ENCODE data around the gene ZNF420.
A peak's percentile ranks its signal among the peaks of the same experiment; 100 is the strongest.
"Not testable (repeated sequence)": the region's sequence is repeated elsewhere in the genome, so short reads cannot be mapped to it uniquely, and the experiment has no call there.

ZNF420 gene

DNA sequence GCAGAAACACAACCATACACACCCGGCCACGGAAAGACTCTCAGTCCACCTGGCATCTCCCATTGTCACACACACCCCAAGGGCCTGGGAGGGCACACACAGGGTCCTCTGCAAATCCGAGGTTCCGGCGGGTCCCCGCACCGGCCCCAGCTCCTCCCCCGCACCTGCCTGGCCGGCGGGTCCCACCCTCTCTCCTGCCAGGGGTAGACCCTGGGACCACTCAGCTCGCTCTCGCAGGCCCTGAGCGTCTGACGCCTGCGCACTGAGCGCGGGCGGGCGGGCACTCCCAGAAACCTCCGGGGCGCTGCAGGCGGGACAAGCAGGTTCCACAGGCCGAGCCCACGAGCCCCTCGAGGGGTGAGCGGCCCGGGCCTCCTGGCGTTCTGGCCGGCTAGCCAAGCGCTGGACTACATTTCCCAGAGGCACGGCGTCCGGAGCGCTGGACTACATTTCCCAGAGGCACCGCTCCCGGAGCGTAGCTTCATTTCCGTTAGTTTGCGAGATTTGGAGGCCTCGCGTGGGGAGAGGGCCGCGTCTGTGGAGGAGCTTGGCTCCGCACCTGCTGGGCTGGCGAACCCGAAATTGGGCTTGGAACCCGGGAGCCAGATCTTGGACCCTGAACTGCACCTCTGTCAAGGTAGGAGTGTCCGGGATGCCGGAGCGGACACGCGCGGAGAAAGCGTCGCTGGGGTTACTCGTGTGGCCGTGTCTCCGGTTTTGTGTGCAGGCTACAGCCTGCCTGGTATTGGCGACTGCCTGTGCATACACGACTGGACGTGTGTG lies at the start of gene ZNF420:
Gene ZNF420, plus strand, starts transcription at position 500 of the 783 bp plus-strand sequence. CDS start 10,686 bp downstream, outside the sequence.
- DNase-seq = peak; percentile 95

DNA sequence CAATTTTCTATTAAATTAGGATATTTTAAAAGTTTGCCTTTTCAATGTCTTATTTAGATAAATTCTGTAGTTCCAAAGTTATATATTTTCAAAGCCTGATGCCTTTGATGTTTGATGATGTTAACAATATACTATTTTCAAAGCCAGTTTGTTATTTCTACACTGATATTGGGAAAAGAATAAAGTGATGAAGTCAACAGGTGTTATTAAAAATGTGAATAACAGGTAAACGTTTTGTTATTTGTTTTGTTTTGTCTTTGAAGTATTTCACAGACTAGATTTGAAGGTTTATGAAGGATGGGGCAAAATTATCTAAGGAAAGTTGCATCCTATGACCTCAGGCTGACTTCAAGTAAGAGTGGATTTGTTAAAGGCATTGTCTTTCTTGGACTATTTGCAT lies 33.1 kb upstream of the ZNF420 start:
- no peak for DNase-seq

GRCh38 chr19:37055330-37055729 lies 22.9 kb upstream of the ZNF420 start:
- DNase-seq = no peak

GRCh38 chr19:37056776-37057175 lies 21.5 kb upstream of the ZNF420 start:
- DNase-seq = no peak

- no peak for DNase-seq
These were observed 19.1 kb upstream of the ZNF420 start for GRCh38 chr19:37059142-37059541.

DNA sequence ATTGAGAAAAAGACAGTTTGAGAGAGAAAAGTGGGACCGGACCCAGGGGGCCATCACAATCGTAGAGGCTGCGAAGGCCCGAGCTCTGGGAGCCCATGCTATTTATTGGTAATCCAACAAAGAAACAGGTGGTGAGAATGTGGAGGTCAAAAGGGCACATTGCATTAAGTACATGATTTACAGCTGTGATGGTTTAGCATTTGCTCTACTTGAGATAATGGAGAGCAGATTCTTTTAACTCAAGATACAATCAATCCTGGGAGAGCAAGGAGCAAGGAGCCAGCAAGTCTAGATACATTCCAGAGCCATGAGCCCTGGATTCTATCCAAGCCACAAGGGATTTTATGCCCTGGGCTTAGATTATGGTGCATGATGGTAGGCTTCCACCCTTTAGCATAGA lies 13.3 kb upstream of the ZNF420 start:
- not testable (repeated sequence) for DNase-seq

GRCh38 chr19:37074111-37074510 lies 4.1 kb upstream of the ZNF420 start:
- no peak for DNase-seq

- no peak for DNase-seq
These were observed 3.3 kb upstream of the ZNF420 start for GRCh38 chr19:37074819-37075362.

- not testable (repeated sequence) for DNase-seq
These were observed 1.7 kb upstream of the ZNF420 start for GRCh38 chr19:37076524-37076923.

DNA sequence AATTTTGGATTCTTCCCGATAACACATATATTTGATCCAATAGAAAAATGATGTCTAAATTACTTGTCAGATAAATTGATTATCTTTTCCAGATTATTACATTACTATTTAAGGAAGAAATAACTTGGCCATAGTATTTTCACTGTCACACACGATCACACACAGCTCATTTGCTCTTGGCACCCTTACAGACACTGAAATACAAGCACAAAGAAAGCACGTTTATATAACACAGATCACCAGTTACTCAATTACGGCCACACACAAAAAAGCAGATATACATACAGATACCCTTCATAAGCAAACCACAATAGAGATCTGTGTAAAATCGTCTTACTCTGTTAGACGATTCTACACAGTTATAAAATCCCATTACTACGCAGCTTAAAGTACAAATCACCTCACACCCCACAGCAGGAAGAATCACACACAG lies 716 bp upstream of the ZNF420 start:
- no peak for DNase-seq

- no peak for DNase-seq
These were observed 442 bp downstream of the ZNF420 start for GRCh38 chr19:37078717-37079032.

GRCh38 chr19:37079238-37079637 lies 1.0 kb downstream of the ZNF420 start:
- no peak for DNase-seq

- no peak for DNase-seq
These were observed 4.1 kb downstream of the ZNF420 start for GRCh38 chr19:37082307-37082706.

- DNase-seq = no peak
These were observed 8.9 kb downstream of the ZNF420 start for GRCh38 chr19:37087110-37087509.

DNA sequence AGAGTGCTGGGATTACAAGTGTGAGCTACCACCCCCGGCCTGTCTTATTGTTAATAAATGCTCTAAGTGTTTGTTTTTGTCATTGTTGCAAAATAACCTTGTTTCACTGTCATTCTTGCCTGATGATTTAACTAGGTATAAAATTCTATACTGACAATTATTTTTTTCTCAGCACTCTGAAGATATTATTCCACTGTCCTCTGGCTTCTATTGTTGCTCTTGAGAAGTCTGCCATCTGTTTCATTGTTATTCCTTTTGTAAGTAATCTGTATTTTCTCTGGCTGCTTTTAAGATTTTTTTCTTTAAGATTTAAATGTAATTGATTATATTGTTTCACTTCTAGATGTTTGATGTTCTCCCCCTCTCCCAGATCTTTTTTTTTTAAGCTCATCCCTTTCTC lies 17.6 kb downstream of the ZNF420 start:
- DNase-seq = no peak

DNA sequence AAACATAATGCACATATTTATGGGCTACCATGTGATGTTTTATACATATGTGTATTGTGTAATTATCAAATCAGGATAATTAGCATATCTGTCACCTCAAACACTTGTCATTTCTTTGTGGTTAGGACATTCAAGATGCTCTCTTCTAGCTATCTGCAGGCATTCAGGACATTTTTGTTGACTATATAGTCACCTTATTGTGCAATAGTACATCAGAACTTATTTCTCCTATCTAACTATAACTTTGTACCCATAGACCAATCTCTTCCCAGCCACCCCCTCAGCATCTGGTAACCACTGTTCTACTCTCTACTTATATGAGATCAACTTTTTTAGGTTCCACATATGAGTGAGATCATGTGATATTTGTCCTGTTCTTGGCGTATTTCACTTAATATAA lies 20.3 kb downstream of the ZNF420 start:
- no peak for DNase-seq

GRCh38 chr19:37104135-37104534 lies 25.9 kb downstream of the ZNF420 start:
- DNase-seq = not testable (repeated sequence)

GRCh38 chr19:37111753-37112152 lies 33.5 kb downstream of the ZNF420 start:
- not testable (repeated sequence) for DNase-seq

DNA sequence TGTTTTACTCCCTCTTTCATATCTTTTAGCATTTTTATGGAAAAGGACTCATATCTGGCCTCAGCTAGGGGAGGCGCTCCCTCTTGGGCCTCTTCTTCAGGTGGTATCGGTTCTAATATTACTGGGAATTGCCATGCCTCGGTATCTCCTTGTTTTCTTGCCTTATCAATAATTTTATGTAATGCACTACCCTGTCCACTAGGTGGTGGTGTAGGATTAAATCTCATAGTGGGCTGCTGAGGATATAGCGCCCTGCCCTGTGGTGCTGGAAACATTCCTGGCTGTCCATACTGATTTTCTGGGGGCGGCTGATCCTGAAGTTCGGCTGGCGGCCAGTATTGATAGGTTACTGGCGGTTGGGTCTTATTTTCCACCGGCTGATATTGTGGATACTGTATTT lies 35.8 kb downstream of the ZNF420 start:
- no peak for DNase-seq

DNA sequence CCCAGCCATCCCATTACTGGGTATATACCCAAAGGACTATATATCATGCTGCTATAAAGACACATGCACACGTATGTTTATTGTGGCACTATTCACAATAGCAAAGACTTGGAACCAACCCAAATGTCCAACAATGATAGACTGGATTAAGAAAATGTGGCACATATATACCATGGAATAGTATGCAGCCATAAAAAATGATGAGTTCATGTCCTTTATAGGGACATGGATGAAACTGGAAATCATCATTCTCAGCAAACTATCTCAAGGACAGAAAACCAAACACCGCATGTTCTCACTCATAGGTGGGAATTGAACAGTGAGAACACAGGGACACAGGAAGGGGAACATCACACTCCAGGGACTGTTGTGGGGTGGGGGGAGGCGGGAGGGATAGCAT lies 43.9 kb downstream of the ZNF420 start:
- DNase-seq = not testable (repeated sequence)

DNA sequence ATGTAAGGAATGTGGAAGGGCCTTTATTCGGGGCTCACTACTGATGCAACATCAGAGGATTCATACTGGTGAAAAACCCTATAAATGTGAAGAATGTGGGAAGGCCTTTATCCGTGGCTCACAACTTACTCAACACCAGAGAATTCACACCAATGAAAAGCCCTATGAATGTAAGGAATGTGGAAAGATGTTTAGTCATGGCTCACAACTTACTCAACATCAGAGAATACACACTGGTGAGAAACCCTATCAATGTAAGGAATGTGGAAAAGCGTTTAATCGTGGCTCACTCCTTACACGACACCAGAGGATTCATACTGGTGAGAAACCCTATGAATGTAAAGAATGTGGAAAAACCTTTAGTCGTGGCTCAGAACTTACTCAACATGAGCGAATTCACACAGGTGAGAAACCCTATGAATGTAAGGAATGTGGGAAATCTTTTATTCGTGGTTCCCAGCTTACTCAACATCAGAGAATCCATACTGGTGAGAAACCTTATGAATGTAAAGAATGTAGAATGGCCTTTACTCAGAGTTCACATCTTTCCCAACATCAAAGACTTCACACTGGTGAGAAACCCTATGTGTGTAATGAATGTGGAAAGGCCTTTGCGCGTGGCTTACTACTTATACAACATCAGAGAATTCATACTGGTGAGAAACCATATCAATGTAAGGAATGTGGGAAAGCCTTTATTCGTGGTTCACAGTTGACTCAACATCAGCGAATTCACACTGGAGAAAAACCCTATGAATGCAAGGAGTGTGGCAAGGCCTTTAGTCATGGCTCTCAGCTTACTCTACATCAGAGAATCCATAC lies 50.0 kb downstream of the ZNF420 start:
- DNase-seq = no peak

- DNase-seq = no peak
These were observed 50.6 kb downstream of the ZNF420 start for GRCh38 chr19:37128821-37129177.

- no peak for DNase-seq
These were observed 57.9 kb downstream of the ZNF420 start for GRCh38 chr19:37136111-37136510.

DNA sequence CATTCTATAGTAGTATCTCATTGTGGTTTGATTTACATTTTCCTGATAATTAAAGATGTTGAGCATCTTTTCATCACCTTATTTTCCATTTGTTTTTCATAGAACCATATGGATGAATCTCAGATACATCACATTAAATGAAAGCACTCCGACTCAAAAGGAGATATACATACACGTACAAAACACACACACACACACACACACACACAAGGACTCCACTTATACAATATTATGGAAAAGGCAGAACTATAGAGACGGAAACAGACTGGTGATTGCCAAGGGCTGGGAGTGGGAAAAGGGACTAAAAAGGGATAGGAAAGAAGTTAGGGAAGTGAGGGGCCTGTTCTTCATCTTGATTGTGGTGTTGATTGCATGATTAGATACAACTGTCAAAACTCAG lies 70.0 kb downstream of the ZNF420 start:
- no peak for DNase-seq

All from NCI-H1105 (cell line).